ENCODE results near the gene MAPKAP1. TPM values are rescaled to one million over a fixed set of nuclear protein-coding genes. Genes with fewer than 3 reads are reported as not detected.
"Not testable (repeated sequence)": the region's sequence is repeated elsewhere in the genome, so short reads cannot be mapped to it uniquely, and the experiment has no call there.

MAPKAP1 gene
- total RNA-seq, 1 experiment from 2014 or later = 107 TPM

DNA sequence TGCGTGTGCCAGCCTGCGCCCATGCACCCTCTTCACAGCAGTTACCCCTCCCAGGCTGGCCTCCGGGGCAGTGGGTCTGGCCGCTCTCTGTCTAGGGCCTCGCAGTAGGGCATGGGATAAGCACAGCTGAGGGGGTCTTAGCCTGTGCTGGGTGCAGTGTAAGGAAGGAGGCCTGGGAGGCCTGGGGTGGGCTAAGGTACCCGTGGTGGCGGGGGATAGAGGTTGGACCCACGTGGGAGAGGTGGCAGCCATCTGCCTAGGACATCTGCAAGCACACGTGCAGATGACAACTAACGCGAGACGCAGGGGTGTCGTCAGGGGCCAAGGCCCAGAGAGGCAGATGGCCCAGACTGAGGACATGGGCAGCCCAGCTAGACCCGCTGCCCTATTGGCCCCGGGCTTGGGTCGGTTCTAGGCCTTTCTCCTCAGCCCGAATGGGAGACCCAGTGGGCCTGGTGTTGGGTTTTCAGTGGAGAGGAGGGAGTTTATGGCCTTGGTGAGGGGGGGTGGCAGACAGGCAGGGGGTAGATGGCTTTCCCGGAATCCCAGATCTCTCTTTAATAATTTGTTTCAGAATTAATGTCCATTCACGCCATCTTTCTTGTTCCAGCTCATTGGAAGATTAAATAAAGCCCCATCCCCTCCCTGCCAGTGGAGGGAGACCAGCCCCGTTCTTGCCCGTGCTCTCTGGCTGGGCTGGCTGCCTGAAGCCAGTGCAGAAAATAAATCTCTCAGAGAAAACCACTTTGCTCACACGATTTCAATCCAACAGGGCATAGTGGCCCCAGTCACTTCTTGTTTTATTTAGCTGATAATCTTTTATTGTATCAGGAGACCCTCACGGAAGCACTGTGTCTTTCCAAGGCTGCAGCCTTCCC, 291.2 kb downstream of the MAPKAP1 start:
- no peak for DNase-seq (ENCODE audit: low read depth)

DNA sequence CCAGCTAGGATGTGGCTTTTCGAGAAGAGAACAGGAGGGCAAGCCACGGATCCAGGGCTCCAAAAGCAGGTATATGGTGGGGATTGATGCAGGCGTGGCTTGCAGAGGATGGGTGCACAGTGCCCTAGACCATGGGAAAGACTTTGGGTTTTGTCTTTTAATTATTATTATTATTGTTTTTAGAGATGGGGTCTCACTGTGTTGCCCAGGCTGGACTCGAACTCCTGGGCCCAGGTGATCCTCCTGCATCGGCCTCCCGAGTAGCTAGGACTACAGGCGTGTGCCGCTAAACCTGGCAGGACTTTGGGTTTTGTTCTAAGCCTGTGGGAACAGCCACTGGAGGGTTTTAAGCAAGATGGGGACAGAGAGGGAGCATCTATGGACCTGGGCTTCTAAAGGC, 293.4 kb downstream of the MAPKAP1 start:
- no peak for DNase-seq (ENCODE audit: low read depth)

DNA sequence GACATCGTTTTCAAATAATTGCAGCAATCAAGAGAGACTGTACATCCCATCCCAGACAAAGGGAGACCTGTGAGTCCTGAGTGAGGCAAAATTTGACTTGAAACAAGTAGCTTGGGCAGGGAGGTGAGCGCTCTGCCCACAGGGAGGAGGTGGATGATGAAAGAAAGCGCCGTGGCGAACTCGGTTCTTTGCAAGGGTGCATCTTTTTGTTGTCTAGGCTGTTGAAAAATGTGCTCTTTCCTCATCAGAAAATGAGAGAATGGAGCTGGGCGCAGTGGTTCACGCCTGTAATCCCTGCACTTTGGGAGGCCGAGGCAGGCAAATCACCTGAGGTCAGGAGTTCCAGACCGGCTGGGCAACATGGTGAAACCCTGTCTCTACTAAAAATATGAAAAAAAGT, 294.8 kb downstream of the MAPKAP1 start:
- DNase-seq (ENCODE audit: low read depth) = no peak

DNA sequence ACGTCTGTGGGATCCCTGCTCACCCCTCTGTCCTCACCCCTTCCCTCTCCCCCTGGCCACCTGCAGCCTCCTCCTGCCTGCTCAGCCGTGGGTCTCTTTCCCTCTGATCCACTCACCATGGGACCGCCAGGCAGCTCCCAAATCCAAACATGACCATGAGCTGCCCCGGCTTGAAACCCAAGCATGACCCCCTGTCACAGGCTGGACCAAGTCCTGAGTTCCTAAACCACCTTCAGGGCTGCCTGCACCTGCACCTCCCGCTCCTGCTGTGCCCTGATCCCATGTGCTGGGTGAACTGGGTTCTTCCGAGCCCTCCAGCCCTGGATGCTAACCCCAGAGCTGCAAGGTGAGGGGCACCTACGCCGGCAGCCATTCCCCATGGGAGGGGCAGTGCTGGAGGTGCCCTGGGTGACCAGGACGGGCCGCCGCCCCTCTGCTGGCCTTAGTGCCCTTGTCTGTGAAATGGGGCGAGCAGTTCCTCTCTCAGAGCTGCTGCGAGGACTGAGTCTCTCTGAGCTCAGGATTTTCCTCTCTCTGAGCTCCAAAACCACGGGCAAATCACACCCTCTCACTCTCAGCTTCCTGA, 295.7 kb downstream of the MAPKAP1 start:
- no peak for DNase-seq (ENCODE audit: low read depth)

DNA sequence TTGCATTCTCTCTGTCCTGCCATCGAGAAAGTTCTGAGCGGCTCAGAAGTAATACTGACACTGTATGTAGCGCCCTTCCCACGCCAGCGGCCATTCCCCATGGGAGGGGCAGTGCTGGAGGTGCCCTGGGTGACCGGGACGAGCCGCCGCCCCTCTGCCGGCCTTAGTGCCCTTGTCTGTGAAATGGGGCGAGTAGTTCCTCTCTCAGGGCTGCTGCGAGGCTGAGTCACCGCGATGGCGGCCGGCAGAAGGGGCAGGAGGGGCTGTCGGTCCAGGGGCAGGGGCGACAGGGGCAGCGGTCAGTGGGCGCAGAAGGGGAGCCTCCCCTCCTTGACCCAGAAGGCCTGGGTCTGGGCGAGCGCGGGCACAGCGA, 296.5 kb downstream of the MAPKAP1 start:
- DNase-seq (ENCODE audit: low read depth) = no peak

DNA sequence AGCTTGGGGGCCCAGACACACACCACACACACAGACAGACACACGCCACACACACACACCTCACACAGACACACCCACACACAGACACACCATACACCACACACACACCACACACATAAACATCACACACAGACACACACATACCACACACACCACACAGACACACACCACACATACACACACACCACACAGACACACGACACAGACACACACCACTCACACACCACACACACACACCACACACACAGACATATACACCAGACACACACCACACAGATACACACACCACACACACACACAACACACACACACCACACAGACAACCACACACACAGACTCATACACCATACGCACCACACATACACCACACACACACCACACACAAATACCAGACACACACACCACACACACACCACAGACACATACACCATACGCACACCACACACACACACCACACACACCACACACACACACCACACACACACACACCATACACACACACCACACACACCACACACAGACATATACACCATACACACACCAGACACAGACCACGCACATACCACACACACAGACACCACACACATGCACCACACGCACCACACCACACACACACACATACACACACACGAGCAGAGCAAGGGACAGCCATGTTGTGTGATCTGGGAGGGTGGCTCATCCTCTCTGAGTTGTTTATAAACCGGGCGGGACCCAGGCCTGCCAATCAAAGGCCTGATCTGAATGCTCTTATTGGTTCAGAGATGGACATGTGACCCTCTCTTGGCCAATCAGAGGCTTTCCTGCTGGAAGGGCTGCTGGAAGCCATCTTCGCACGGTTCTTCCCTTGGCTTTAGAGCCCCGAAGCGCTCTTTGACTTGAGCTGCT, 297.1 kb downstream of the MAPKAP1 start:
- DNase-seq (ENCODE audit: low read depth) = peak; percentile 57

DNA sequence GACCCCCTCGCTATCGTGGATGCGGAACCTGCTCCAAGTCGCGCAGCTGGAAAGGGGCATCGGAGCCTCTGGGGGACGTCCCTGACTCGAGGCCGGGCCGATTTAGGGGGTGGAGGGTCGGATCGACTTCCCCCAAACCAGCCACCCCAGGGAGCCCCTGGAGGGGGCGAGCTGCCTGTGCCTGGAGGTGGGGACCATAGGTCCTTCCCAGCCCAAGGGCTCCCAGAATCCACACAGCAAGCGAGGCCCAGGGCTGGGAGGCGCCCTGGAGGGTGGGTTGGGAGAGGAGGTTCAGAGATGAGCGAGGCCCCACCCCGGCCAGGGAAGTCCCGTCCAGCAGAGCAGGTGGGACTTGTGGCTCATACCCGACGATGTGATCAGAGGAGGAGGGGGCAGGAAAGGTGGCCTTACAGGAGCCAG, 297.8 kb downstream of the MAPKAP1 start:
- peak; percentile 34 for DNase-seq (ENCODE audit: low read depth)

DNA sequence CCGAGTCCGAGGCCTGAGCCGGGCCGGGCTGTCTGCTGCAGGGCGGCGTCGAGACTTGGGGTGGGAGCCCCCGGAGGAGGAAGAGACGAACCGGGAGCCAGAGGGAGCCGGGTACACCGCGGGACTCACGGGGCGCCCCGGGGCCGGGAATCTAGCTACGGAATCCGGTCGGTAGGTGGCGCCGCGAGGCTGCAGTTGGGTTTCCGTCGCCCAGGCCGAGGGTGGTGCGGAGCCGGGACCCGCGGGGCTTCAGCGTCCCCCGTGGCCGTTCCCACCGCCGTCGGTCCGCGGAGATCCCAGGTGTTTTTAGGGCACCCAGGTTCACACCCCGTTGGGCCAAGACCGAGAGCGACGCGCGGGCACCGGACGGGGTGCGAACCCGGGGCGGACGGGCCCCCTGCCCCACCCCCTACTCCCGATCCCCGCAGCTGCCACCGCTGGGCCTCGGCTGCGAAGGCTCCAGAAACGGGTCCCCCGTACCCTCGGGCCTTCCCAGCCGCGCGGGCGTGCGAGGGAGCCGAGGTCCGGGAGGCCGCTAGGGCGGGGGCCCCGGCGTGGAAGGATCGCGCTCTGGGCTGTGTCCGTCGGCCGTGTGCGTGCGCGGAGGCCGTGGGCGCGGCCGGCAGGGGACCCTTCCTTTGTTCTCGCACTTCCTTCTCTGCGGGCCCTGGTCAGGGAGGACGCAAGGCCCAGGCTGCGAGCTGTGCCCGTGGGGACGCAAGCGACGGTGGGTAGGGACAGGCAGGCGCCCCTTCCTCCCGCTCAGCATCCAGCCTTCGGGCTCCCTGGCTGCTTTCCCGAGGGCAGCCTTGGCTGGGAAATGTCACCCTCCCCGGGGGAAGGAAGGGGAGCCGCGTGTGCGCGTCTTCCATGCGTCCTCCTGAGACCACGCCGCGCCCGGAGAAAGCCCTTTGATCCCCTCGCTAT, 298.8 kb downstream of the MAPKAP1 start:
- peak; percentile 75 for DNase-seq (ENCODE audit: low read depth)

DNA sequence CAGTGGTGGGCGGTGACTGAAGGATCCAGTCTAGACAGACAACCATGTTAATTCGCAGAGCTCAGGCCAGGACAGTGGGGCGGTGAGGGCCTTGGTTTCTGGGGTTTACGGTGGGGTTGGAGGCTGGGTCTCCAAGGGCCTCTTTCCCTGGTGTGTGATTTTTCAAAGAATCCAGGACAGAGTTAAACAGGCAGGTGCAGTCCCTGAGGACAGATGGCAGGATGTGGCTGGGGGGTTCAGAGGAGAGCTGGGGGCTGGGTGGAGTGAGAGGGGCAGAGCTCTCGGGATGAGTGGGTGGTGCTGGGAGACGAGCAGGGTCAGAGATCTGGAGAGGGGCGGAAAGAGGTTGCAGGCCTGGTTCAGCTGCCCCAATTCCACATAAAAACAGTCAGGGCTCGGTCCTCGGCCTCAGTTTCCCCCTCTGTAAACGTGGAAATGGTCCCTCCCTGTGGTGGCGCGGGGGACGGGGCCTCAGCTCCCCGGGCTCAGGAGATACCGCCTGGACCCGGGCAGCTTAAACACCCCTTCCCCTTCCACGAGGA, 299.5 kb downstream of the MAPKAP1 start:
- DNase-seq (ENCODE audit: low read depth) = no peak

DNA sequence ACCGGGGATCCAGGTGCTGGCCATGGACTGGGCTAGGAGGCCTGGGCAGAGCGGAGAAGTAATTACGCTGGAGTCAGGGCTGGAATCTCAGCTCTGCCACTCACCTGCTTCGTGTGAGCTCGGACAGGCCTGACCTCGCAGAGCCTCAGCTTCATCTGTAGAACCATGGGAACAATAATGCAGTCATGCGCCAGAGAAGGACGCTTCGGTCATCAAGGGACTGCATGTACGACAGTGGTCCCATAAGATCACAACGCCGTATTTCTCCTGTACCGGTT, 300.3 kb downstream of the MAPKAP1 start:
- no peak for DNase-seq (ENCODE audit: low read depth)

DNA sequence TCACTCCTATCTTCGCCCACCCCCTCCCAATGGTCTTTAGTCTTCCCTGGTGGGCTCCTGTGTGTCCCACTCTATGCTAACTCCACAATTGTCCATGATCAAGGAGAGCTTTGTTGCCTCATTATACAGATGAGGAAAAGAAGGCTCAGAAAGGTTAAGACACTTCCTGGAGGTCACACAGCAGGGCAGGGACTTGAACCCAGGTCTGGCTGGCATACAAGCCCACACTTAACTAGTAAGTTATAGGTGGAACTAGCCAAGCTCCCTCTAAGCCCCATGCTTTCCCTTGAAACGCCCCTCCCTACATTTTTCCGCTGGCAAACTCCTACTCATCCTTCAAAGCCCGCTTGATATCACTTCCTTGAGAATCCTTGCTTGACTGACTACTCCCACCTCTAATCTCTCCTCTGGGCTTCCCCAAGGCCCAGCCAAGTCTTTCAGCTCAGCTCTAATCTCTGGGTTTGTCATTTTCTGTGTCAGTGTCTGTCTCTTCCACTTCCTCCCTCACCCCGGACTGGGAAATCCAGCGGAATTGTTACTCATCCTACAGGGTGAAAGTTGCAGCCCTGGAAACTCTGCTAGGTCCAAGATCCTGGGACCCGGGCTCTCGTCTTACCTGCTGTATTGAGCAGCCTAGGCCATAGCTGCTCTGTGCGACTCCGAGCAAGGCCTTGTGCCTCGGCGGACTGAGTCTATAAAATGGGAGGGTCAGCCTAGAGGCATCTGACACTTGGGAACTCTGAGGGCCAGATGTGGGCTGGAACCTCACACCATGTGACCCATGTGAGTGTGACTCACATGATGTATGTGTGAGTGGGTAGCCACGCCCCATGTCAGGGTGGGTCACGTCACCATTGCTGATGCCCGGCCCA, 300.8 kb downstream of the MAPKAP1 start:
- peak; percentile 40 for DNase-seq (ENCODE audit: low read depth)

DNA sequence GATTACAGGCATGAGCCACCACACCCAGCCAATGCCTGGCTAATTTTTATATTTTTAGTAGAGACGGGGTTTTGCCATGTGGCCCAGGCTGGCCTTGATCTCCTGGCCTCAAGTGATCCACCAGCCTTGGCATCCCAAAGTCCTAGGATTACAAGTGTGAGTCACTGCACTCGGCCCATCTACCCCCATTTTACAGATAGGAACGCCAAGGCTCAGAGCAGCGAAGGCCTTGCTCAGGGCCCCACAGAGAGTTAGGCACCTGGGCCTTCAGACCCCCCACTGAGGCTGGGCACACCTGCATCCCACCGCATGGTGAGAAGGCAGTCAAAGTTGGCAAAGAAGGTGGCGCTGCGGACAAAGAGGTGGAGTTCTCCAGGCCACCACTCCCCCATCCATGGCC, 302.3 kb downstream of the MAPKAP1 start:
- no peak for DNase-seq (ENCODE audit: low read depth)

DNA sequence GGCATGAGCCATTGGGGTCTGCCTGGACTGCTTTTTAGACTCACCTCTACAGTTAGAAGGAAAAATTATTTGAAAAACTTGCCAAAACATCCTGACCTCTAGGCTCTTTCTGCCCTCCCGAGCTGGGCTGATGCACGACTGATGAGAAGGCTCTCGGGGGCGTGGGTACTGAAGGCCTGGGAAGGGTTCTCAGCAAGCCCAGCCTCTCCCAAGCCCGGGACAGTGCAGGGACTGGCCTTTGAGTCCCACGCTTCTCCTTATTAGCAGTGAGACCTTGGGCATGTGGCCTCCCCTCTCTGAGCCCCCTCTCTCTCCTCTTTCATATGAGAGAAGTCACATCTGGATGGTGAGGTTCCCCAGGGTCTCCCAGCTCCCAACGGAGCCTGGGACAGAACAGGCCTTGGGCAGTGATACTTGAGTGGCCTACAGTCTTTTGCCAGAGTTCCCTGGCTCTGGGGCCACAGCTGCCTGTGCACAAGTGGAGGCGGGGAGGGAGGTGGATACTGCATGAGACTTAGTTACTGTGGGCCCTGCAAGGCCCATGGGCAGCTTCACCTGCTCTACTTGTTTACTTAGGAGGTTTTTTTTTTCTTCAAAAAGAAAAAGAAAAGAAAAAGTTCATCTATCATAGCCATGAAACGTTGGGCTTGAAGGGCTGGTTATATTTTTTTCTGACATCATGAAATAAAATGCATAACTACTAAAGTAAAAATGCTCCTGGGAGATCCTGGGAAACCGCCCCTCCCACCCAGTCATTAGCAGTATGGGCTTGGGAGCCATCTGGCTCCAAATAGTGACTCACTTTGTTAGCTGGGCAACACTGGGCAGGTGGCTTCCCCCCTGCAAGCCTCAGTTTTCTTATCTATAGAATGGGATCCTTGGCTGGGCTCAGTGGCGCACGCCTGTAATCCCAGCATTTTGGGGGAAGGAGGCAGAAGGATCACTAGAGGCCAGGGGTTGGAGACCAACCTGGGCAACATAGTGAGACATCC, 306.0 kb downstream of the MAPKAP1 start:
- DNase-seq (ENCODE audit: low read depth) = peak; percentile 23

DNA sequence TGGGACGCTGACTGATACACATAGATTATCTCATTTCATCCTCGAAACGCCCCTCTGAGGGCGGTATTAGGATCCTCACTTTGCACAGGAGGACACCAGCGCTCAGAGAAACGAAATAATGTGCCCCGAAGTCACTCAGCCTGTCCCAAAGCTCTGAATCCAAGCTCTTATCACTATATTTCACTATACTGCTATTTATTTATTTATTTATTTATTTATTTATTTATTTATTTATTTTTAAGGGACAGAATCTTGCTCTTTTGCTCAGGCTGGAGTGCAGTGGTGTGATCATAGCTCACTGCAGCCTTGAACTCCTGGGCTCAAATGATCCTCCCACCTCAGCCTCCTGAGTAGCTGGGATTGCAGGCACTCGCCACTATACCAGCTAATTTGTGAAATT, 306.8 kb downstream of the MAPKAP1 start:
- DNase-seq (ENCODE audit: low read depth) = not testable (repeated sequence)

DNA sequence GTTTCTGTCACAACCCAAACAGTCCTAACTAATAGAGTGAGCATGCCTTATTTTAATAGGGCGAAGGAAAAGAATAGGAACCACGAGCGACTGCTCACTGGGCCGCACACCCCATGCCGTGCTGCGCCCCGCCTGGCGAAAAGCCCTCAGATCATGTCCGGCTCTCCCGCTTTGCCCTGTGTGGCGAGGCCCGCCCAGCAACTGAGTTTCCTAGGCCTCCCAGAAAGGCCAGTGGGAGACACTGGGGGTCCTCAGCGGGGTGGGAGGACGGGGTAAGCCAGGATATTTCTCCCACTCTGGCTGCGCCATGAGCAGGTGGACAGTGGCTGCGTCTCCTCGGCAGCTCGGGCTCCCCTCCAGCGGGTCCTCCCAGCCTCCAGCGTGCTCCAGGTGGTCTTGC, 307.3 kb downstream of the MAPKAP1 start:
- no peak for DNase-seq (ENCODE audit: low read depth)

DNA sequence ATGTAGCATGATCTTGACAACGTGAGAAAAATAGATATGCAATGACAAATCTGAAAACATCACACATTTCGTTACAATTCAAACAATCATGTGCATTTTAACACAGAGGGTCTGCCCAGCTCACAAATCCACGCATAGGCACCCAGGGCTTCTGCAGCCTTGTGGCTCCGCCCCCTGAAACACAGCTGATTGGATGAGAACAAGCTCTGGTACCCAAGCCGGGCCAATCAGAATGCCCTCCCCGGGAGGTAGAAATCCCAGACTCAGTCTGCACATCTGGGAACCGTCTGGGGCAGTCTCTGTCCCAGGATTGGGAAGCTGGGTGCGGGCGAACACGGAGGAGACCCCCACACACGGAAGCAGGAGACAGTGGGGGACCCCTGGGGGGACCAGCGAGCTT, 307.8 kb downstream of the MAPKAP1 start:
- no peak for DNase-seq (ENCODE audit: low read depth)

DNA sequence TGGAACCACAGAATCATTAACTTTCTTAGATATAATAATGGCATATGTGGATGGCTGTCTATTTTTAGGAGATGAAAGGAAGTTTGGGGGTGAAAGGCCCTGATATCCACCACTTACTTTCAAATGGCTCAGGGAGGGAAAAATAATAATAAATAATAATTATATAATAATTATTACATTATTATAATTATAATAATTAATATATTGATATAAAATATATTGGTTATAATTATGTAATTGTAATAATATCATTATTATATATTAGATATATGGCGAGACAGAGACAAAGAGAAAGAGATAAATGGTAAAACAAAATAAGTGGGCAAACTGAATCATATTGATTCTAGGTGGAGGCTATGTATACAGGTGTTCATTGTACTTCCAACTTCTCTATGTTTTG, 308.8 kb downstream of the MAPKAP1 start:
- DNase-seq (ENCODE audit: low read depth) = no peak

DNA sequence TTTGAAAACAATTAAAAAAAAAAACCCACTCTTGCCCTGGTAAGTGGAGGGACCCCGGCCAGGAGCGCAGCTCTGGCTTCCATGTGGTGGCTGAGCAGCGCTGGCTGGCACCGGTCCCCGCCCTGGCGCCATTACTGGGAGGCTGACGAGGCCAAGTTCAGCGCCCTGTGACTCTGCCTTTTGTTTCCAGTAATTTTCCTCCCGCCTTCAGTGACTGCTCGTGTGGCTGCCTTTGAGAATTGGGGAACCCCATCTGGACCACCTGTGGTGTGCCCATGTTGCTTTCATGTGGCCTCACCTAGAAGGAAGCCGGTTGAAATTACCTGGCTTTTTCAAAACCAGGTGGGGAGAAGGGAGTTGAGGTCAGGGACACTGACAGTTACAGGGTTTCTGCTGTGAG, 309.3 kb downstream of the MAPKAP1 start:
- DNase-seq (ENCODE audit: low read depth) = no peak

DNA sequence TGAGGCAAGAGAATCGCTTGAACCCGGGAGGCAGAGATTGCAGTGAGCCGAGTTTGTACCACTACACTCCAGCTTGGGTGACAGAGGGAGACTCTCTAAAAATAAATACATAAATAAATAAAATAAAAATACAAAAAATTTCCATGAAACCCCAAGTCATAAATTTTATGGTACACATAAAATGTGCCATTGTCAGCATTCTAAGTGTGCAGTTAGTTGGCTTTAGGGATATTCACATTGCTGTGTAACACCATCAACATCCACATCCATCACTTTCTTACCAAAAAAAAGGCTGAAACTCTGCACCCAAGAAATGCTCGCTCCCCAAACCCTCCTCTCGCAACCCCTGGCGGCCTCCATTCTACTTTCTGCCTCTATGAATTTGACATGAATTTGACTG, 310.2 kb downstream of the MAPKAP1 start:
- no peak for DNase-seq (ENCODE audit: low read depth)

Data from M059J (cell line).